HCT116 (cell line): ENCODE data around the gene SPG11. TPM values are rescaled to one million over a fixed set of nuclear protein-coding genes. Genes with fewer than 3 reads are reported as not detected.
"Not testable (repeated sequence)": the region's sequence is repeated elsewhere in the genome, so short reads cannot be mapped to it uniquely, and the experiment has no call there.

Experiments used
- ATAC-seq: fragments of 200-7000 bp; cut with Tn5 transposase; 2 replicates; pipeline ENCODE4 v1.9.1; 2020; ENCODE audit warnings: mild to moderate bottlenecking, moderate library complexity
- BruUV-seq: library from RNA; stranded (reverse); fragments of 400-500 nt; replicated peaks from 2 replicates; lab custom pipeline; 2021; lab: Mats Ljungman, UMichigan
- CTCF ChIA-PET: fragments of 300-600 bp; sonication (Branson Sonifier 250); formaldehyde crosslinking; loops from one replicate; lab custom pipeline; 2021; ENCODE audit warnings: antibody characterized with exemption; lab: Charles Lee
- POLR2A ChIA-PET: fragments of 300-600, 350-600 bp; sonication (Branson Sonifier 250); formaldehyde crosslinking; loops from one replicate; lab custom pipeline; 2021; ENCODE audit warnings: antibody characterized with exemption; lab: Charles Lee
- RAD21 ChIA-PET, 2 experiments: fragments of 300-600 bp; sonication (Branson Sonifier 250); formaldehyde crosslinking; loops; one replicate each; lab custom pipeline; 2023; ENCODE audit warnings: low total read pairs in 2 of 2; ENCODE audit not compliant: uncharacterized antibody in 2 of 2, unreplicated experiment in 2 of 2, low non-redundant PET in 1 of 2; lab: Charles Lee
- DNase-seq: peaks from one replicate; pipeline ENCODE4 v3.0.0-alpha.2; 2010; ENCODE audit warnings: low read depth, low spot score
- H2AFZ ChIP-seq: fragments of 200-600 bp; shearing (Covaris generic), sonication (generic); 2 replicates; pipeline ENCODE4 v1.6.1; 2017; ENCODE audit warnings: low read depth, mixed run types, mixed read lengths, antibody characterized with exemption, low read length; ENCODE audit not compliant: poor library complexity, severe bottlenecking
- H3K27ac ChIP-seq: 2 replicates; pipeline ENCODE4 v1.5.1; 2012; ENCODE audit warnings: low read depth, low read length
- H3K27me3 ChIP-seq: fragments of 200-600 bp; sonication (generic); 2 replicates; pipeline ENCODE4 v1.6.1; 2016; ENCODE audit warnings: mixed run types, low read length, mixed read lengths; ENCODE audit not compliant: insufficient read depth
- H3K36me3 ChIP-seq, 2 experiments: fragments of 200-500 bp in 1 of 2; fragments of 200-600 bp in 1 of 2; sonication (Bioruptor generic) in 1 of 2; sonication (generic) in 1 of 2; 2 replicates each; pipeline versions ENCODE4 v1.5.1 to v1.6.1; 2014 to 2016; ENCODE audit warnings: low read length in 2 of 2, inconsistent platforms in 1 of 2, mixed read lengths in 1 of 2, mixed run types in 1 of 2; ENCODE audit not compliant: insufficient read depth in 2 of 2, control insufficient read depth in 1 of 2
- H3K4me1 ChIP-seq, 2 experiments: fragments of 200-600 bp in 1 of 2; sonication (generic) in 1 of 2; 2 replicates each; pipeline versions ENCODE4 v1.5.1 to v1.6.1; 2012 to 2017; ENCODE audit warnings: low read length in 2 of 2, inconsistent platforms in 1 of 2, mild to moderate bottlenecking in 1 of 2, mixed read lengths in 1 of 2, mixed run types in 1 of 2, moderate library complexity in 1 of 2; ENCODE audit not compliant: insufficient read depth in 2 of 2, control insufficient read depth in 1 of 2
- H3K4me2 ChIP-seq: fragments of 200-600 bp; sonication (generic); 2 replicates; pipeline ENCODE4 v1.6.1; 2017; ENCODE audit warnings: mixed run types, low read length, mixed read lengths
- H3K4me3 ChIP-seq, 2 experiments: fragments of 200-600 bp in 1 of 2; sonication (generic) in 1 of 2; replicated peaks in 1 of 2; 2 replicates each; pipeline ENCODE4 v1.5.1; 2011 to 2016; ENCODE audit warnings: low read length in 2 of 2, control low read depth in 1 of 2, low read depth in 1 of 2, mild to moderate bottlenecking in 1 of 2, mixed read lengths in 1 of 2, mixed run types in 1 of 2
- H3K79me2 ChIP-seq: fragments of 200-600 bp; sonication (generic); 2 replicates; pipeline ENCODE4 v1.6.1; 2017; ENCODE audit warnings: mild to moderate bottlenecking, mixed run types, low read length, moderate library complexity, mixed read lengths; ENCODE audit not compliant: insufficient read depth
- H3K9ac ChIP-seq: fragments of 200-600 bp; sonication (generic); 2 replicates; pipeline ENCODE4 v1.6.1; 2016; ENCODE audit warnings: low read length, mixed read lengths
- H3K9me2 ChIP-seq: fragments of 200-600 bp; sonication (generic), shearing (Covaris generic); 2 replicates; pipeline ENCODE4 v1.6.1; 2017; ENCODE audit warnings: mixed run types, mild to moderate bottlenecking, moderate library complexity; ENCODE audit not compliant: insufficient read depth
- H3K9me3 ChIP-seq, 2 experiments: fragments of 200-500 bp in 1 of 2; fragments of 200-600 bp in 1 of 2; sonication (Bioruptor generic) in 1 of 2; sonication (generic) in 1 of 2; 2 replicates each; pipeline ENCODE4 v1.6.1; 2014 to 2017; ENCODE audit warnings: low read length in 2 of 2, mixed read lengths in 2 of 2, inconsistent platforms in 1 of 2, low read depth in 1 of 2, mild to moderate bottlenecking in 1 of 2, mixed run types in 1 of 2, moderate library complexity in 1 of 2; ENCODE audit not compliant: control insufficient read depth in 1 of 2, insufficient read depth in 1 of 2
- H4K20me1 ChIP-seq: fragments of 200-600 bp; sonication (generic), shearing (Covaris generic); 2 replicates; pipeline ENCODE4 v1.6.1; 2017; ENCODE audit warnings: mixed run types, mild to moderate bottlenecking, moderate library complexity; ENCODE audit not compliant: insufficient read depth
- EGR1 ChIP-seq: IDR thresholded peaks from 2 replicates; pipeline ENCODE4 v1.6.1; 2012; ENCODE audit warnings: low read depth
- POLR2AphosphoS5 ChIP-seq: IDR thresholded peaks from 2 replicates; pipeline ENCODE4 v1.6.1; 2011; ENCODE audit warnings: mild to moderate bottlenecking, low read depth, low read length, moderate library complexity
- SP1 ChIP-seq: IDR thresholded peaks from 2 replicates; pipeline ENCODE4 v1.6.1; 2012; ENCODE audit warnings: low read depth
- SRF ChIP-seq: IDR thresholded peaks from 2 replicates; pipeline ENCODE4 v1.6.1; 2012; ENCODE audit warnings: low read depth
- TCF7L2 ChIP-seq: IDR thresholded peaks from 2 replicates; pipeline ENCODE4 v1.7.0; 2011; ENCODE audit warnings: borderline replicate concordance, inconsistent platforms; ENCODE audit not compliant: insufficient read depth, insufficient read length; ENCODE audit errors: extremely low read depth
- YY1 ChIP-seq: IDR thresholded peaks from 2 replicates; pipeline ENCODE4 v1.6.1; 2011; ENCODE audit warnings: low read length, low read depth, moderate library complexity, mild to moderate bottlenecking; ENCODE audit not compliant: insufficient replicate concordance; ENCODE audit errors: extremely low read depth
- ZFX ChIP-seq: fragments of 450-650 bp; IDR thresholded peaks from 2 replicates; pipeline ENCODE4 v1.6.1; 2017
- intact Hi-C: fragments of 100-400 bp; cut with micrococcal nuclease; formaldehyde crosslinking; loops from 2 replicates; pipeline ENCODE4 v1.10.0; 2022
- total RNA-seq: library from RNA; stranded (reverse); gene quantifications from one replicate; pipeline ENCODE4 v1.2.1, GENCODE V29; 2021; ENCODE audit not compliant: unreplicated experiment
- TF ChIP-seq, protein P1 (sequence below): IDR thresholded peaks from 2 replicates; pipeline ENCODE4 v1.6.1; 2011; ENCODE audit warnings: mild to moderate bottlenecking, low read length, moderate library complexity; ENCODE audit not compliant: insufficient replicate concordance; ENCODE audit errors: extremely low read depth
- TF ChIP-seq, protein P2 (sequence below): IDR thresholded peaks from 2 replicates; pipeline ENCODE4 v1.6.1; 2012; ENCODE audit warnings: low read depth

The SPG11 gene
- total RNA-seq, 1 experiment from 2014 or later: 34.8 TPM

DNA sequence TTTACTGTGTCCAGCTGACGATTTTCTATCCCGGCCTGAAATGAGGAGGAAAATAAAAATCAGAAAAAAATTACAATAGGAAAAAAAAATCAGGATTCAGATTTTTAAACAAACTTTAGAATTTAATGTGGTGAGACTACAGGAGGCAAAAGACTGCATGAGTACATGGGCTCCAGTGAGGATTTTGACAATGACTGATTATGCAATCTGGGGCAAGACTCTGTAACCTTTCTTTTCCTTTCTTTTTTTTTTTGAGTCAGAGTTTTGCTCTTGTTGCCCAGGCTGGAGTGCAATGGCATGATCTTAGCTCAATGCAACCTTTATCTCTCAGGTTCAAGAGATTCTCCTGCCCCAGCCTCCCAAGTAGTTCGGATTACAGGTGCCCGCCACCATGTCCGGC lies 29.9 kb downstream of the SPG11 start:
- no peak overlapping the region for H3K4me3 ChIP-seq
- H3K9ac ChIP-seq: no peak overlapping the region
- no peak overlapping the region for H2AFZ ChIP-seq
- no peaks in the 10 kb centered on the region for H3K9me2 ChIP-seq
- DNase-seq: no peak
- no peaks in the 10 kb centered on the region for H3K79me2 ChIP-seq
- no TSS peak for BruUV-seq
- no peak overlapping the region for H3K4me2 ChIP-seq
- H4K20me1 ChIP-seq: no peaks in the 10 kb centered on the region
- no peaks in the 10 kb centered on the region for H3K4me1 ChIP-seq
- H3K36me3 ChIP-seq: peaks cover 20 to 23% of the 10 kb centered on the region in 2 experiments
- RAD21 ChIA-PET: no interaction called here
- POLR2A ChIA-PET: interaction anchor here (0.7 to 0.8 kb wide), 2 partner anchors 45 to 78 kb away, joined by 3 read pairs; no protein-coding TSS in a partner anchor
- intact Hi-C loops: no loop called here
- H3K27me3 ChIP-seq: no peaks in the 10 kb centered on the region
- no peak for ATAC-seq
- CTCF ChIA-PET: interaction anchor here (0.9 kb wide), 1 partner anchor 30 kb away, joined by 3 read pairs; the partner anchor contains the start of gene SPG11
- TF ChIP-seq, protein P1, sequence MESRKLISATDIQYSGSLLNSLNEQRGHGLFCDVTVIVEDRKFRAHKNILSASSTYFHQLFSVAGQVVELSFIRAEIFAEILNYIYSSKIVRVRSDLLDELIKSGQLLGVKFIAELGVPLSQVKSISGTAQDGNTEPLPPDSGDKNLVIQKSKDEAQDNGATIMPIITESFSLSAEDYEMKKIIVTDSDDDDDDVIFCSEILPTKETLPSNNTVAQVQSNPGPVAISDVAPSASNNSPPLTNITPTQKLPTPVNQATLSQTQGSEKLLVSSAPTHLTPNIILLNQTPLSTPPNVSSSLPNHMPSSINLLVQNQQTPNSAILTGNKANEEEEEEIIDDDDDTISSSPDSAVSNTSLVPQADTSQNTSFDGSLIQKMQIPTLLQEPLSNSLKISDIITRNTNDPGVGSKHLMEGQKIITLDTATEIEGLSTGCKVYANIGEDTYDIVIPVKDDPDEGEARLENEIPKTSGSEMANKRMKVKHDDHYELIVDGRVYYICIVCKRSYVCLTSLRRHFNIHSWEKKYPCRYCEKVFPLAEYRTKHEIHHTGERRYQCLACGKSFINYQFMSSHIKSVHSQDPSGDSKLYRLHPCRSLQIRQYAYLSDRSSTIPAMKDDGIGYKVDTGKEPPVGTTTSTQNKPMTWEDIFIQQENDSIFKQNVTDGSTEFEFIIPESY: no peak
- TF ChIP-seq POLR2AphosphoS5 (no peak), SRF (no peak), ZFX (no peak), SP1 (no peak), EGR1 (no peak), YY1 (no peak), TCF7L2 (no peak)
- TF ChIP-seq, protein P2, sequence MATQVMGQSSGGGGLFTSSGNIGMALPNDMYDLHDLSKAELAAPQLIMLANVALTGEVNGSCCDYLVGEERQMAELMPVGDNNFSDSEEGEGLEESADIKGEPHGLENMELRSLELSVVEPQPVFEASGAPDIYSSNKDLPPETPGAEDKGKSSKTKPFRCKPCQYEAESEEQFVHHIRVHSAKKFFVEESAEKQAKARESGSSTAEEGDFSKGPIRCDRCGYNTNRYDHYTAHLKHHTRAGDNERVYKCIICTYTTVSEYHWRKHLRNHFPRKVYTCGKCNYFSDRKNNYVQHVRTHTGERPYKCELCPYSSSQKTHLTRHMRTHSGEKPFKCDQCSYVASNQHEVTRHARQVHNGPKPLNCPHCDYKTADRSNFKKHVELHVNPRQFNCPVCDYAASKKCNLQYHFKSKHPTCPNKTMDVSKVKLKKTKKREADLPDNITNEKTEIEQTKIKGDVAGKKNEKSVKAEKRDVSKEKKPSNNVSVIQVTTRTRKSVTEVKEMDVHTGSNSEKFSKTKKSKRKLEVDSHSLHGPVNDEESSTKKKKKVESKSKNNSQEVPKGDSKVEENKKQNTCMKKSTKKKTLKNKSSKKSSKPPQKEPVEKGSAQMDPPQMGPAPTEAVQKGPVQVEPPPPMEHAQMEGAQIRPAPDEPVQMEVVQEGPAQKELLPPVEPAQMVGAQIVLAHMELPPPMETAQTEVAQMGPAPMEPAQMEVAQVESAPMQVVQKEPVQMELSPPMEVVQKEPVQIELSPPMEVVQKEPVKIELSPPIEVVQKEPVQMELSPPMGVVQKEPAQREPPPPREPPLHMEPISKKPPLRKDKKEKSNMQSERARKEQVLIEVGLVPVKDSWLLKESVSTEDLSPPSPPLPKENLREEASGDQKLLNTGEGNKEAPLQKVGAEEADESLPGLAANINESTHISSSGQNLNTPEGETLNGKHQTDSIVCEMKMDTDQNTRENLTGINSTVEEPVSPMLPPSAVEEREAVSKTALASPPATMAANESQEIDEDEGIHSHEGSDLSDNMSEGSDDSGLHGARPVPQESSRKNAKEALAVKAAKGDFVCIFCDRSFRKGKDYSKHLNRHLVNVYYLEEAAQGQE: no peak
- no peak overlapping the region for H3K27ac ChIP-seq
- H3K9me3 ChIP-seq: no peaks in the 10 kb centered on the region

DNA sequence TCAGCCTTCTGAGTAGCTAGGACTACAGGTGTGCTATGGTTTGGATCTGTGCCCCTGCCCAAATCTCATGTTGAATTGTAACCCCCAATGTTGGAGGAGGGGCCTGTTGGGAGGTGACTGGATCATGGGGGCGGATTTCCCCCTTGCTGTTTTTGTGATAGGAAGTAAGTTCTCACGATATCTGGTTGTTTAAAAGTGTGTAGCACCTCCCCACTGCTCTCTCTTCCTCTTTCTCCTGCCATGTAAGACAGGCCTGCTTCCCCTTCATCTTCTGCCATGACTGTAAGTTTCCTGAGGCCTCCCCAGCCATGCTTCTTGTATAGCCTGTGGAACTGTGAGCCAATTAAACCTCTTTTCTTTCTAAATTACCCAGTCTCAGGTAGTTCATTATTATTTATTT lies 38.2 kb downstream of the SPG11 start:
- H3K27ac ChIP-seq, H3K4me1 ChIP-seq, H3K9me3 ChIP-seq, POLR2A ChIA-PET, H3K79me2 ChIP-seq, DNase-seq, H3K4me2 ChIP-seq, H2AFZ ChIP-seq, ATAC-seq, H3K27me3 ChIP-seq, H3K4me3 ChIP-seq, H4K20me1 ChIP-seq, H3K9me2 ChIP-seq, CTCF ChIA-PET, RAD21 ChIA-PET, intact Hi-C loops, BruUV-seq, H3K9ac ChIP-seq: not testable (repeated sequence)
- H3K36me3 ChIP-seq: peaks cover 20 to 23% of the 10 kb centered on the region in 2 experiments; a peak in 3 of 4 replicates
